HTERT RPE-1 (cell line): ENCODE data around the gene FOXM1.

Experiments
- in situ Hi-C: fragments of 300-500 bp; cut with MboI; formaldehyde crosslinking; loops from 4 replicates; pipeline ENCODE4 v1.14.3; 2020; ENCODE audit warnings: low sequenced_read_pairs

Gene FOXM1

DNA sequence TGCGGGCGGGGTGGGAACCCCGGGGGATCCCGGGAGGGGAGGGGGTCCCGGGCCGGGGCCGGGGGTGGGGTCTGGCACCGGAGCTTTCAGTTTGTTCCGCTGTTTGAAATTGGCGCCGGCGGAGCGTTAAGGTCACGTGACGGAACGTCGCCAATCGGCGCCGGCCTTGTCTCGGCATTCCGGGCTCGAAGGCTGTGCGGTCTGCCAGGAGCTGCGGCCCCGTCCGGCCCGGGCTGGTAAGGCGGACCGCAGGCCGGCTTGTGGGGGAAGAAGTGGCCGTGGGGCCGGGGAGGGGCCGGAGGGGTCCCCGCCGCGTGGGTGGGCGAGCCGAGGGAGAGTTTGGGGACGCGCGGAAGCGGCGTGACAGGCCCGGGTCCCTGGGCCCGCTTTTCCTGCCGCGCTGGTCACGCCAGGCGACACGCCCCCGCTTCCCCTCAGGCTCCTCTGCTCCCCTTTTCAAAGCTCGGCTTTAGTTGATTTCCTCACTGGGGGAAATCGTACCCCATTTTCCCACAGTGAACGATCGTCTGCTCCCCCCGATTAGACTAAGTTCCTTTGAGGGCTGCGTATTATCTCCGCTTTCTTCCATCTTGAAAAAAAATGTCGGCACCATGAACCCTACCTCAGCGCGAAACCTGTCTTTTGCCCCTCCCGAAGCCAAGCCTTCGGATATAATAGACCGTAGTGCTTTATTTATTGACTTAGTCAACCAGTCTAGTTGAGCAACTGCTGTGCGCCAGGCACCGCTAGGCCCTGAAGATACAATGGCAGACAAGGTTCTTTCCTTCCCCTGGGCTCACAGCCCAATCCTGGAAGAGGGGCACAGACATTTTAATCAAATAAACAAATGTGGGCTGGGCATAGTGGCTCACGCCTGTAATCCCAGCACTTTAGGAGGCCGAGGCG, at the start of gene FOXM1, which contains the start of gene RHNO1:
FOXM1 (minus strand) TSS at position 128 of the 906 bp plus-strand sequence. CDS start 2,696 bp downstream, outside the sequence.
RHNO1 (plus strand) TSS at position 177 of the 906 bp plus-strand sequence. CDS start 8,144 bp downstream, outside the sequence.
- in situ Hi-C loops = no loop called here

DNA sequence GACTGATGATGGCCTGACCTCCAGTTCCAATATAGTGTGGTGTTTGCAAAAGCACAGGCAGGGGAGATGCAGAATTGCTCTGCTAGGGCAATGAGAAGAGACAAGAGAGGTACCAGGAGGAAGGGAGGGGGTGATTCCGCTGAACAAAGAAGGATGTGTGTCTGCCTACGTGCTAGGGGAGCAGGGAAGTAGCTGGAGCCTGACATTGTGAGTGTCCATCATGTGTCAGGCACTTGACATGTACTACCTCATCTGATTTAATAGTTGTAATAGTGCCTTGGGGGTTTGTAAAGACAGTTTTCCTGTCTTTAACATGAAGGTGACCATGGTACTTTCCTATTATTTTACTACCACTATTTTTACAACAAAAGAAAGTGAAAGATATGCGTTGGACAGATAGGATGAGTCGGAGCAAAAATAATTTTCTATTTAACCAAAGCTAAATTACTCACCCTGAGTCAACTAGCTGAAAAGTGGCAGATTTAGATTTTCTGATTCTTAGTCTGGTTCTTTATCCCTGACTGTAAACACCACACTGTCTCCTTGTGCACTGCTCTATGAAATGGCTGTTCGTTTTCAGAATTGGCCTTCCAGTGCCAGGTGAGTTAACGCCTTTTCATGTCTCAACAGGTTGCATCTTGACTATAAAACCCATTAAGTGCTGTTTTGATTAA, 48.5 kb upstream of the FOXM1 start:
- in situ Hi-C loops = no loop called here

- in situ Hi-C loops = no loop called here
These were observed 47.0 kb upstream of the FOXM1 start for GRCh38 chr12:2924019-2924418.

- in situ Hi-C loops = no loop called here
These were observed 46.1 kb upstream of the FOXM1 start for GRCh38 chr12:2923057-2923456.

GRCh38 chr12:2922329-2922728, 45.4 kb upstream of the FOXM1 start:
- in situ Hi-C loops = no loop called here

- in situ Hi-C loops = no loop called here
These were observed 42.3 kb upstream of the FOXM1 start for GRCh38 chr12:2919249-2919648.

GRCh38 chr12:2912216-2912575, 35.2 kb upstream of the FOXM1 start:
- in situ Hi-C loops = no loop called here

- in situ Hi-C loops = no loop called here
These were observed 27.3 kb upstream of the FOXM1 start for GRCh38 chr12:2904260-2904659.

- in situ Hi-C loops = no loop called here
These were observed 25.4 kb upstream of the FOXM1 start for GRCh38 chr12:2902272-2902880.

DNA sequence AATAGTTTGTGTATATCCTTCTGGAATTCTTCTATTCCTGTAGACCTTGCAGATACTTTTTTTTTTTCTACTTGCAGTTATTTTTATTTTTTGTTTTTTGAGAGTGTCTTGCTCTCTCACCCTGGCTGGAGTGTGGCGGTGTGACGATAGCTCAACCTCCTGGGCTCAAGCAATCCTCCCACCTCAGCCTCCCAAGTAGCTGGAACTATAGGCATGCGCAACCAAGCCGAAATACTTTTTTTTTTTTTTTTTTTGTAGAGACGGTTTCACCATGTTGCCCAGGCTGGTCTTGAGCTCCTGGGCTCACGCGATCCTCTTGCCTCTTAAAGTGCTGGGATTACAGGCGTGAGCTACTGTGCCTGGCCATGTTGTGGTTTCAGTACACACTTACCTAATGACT, 23.7 kb upstream of the FOXM1 start:
- in situ Hi-C loops = no loop called here

DNA sequence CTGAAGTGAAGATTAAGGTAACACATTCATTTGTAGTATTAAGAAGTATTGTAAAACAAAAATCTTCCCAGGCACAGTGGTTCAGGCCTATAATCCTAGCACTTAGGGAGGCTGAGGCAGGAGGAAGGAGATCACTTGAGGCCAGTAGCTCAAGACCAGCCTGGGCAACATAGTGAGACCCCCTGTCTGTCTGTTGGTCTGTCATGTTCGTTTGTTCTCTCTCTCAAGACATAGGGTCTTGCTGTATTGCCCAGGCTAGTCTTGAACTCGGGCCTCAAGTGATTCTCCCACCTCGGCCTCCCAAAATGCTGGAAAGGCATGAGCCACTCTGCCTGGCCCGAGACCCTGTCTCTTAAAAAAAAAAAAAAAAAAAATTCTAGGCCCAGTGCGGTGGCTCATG, 20.4 kb upstream of the FOXM1 start:
- in situ Hi-C loops = no loop called here

- in situ Hi-C loops = no loop called here
These were observed 18.5 kb upstream of the FOXM1 start for GRCh38 chr12:2895511-2895910.

- in situ Hi-C loops = no loop called here
These were observed 18.1 kb upstream of the FOXM1 start for GRCh38 chr12:2895051-2895451.

DNA sequence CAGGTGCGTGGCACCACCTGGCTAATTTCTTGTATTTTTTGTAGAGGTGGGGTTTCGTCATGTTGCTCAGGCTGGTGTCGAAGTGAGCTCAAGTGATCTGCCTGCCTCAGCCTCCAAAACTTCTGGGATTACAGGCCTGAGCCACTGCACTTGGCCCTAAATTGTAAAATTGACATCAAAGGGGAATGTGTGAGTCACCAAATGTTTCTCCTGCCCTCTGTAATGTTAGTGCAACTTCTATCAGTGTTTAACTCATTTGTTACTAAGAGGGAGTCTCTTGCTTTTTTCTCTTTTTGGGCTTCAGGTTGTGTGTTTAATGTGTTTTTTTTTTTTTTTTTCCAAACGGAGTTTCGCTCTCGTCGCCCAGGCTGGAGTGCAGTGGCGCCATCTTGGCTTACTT, 16.0 kb upstream of the FOXM1 start:
- in situ Hi-C loops = no loop called here

GRCh38 chr12:2892246-2892645, 15.3 kb upstream of the FOXM1 start:
- in situ Hi-C loops = no loop called here

DNA sequence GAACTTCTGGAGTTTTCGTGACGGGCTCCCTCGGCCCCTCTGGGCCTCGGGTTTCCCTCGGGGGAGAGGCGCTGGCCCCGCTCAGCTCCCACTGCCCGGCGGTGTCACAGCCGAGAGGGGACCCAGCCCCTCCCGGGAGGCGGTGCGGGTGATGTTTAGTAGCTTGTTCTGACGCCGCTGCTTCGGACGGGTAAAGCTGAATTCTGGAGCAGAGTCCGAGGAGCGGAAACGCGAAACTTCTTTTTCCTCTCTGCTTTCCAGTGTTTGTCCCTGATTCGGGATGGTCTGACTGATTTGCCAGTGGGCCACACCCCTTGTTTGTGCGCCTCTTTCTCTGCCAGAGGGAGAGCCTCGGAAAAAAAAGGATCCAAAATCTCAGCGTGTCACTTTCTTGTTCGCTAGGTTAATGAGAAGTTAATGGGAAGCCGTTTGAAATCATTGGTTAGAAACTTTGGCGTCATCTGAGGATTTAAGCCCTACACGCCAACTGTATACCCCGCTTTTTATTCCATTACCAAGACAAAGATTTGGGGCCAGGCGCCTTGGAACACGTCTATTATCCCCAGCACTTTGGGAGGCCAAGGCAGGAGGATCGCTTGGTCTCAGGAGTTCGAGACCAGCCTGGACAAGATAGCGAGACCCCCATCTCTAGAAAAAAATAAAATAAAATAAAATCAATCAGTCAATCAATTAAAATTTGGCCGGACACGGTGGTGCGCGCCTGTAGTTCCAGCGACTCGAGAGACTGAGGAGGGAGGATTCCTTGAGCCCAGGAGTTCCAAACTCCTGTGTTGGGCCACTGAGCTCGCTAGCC, 14.5 kb upstream of the FOXM1 start:
- in situ Hi-C loops = no loop called here

DNA sequence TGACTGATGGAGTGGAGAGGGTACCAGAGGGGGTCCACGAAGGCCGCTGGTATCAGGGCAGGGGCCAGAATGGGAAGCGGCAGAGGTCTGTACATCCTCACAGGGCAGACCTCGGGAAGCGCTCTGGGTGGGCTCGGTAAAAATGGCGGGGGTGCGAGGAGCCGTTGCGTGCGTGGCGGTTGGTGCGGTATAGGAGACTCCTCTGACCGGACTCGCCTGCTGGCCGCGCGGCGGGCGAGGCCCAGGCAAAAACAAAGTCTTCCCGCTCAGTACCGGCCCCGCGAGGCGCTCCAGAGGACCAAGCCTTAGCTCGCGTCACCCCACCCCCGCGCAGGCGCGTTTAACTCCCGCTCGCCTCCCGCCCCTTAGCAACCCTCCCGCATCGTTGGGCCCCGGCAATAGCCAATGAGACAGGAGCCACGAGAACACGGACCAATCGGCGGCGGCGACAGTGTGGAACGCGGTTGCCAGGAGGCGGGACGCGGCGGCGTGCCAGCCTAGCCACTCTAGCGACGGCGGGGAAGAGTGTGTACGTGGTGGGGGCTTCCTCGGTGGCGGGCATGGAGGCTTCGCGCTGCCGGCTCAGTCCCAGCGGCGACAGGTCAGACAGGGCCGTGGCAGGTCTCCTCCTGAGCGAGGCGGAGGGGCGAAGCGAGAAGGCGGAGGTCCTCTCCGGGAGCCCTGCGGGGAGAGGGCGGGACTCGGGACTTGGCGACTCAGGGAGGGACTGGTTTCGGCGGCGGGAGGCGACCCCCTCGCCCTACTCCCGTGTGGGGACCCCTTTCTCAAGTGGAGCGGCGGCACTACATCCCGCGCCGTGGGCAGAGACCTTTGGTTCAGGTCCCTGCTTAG, 13.6 kb upstream of the FOXM1 start, which contains the start of gene TULP3:
TULP3 (plus strand) TSS at position 504 of the 852 bp plus-strand sequence; CDS start at position 561, 57 bp downstream.
- in situ Hi-C loops = no loop called here

DNA sequence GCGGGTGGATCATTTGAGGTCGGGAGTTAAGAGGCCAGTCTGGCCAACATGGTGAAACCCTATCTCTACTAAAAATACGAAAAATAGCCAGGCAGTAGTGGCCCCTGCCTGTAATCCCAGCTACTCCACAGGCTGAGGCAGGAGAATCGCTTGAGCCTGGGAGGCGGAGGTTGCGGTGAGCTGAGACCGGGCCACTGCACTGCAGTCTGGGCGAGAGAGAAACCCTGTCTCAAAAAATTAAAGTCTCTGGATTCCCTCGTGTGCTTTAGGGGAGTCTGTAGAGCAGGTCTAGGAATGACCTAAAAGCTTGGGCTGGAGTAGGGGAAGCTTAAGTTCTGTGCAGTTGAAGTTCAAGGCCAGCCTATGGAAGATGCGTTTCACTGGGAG, 13.0 kb upstream of the FOXM1 start:
- in situ Hi-C loops = no loop called here

DNA sequence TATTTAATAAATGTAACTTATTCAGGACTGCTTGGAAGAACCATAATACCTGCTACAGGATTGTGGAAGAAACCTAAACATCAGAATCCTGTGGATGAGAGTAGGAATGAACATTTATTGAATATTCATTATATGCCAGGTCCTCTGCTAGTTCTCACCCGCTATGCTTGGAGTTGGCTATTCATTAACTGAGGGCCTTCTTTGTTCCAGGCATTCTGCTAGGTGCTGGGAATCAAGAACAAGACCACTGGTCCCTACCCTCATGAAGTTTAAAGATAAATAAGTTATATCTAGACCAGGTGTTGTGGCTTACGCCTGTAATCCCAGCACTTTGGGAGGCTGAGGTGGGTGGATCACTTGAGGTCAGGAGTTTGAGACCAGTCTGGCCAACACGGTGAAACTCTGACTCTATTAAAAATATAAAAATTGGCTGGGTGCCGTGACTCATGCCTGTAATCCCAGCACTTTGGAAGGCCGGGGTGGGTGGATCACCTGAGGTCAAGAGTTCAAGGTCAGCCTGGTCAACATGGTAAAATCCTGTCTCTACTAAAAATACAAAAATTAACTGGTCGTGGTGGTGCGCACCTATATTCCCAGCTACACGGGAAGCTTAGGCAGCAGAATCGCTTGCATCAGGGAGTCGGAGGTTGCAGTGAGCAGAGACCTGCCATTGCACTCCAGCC, 9.9 kb upstream of the FOXM1 start:
- in situ Hi-C loops = no loop called here
